Neural cell (in vitro differentiated cells): ENCODE results near the gene APOL4. TPM values are rescaled to one million over a fixed set of nuclear protein-coding genes. Genes with fewer than 3 reads are reported as not detected.

Experiments
- H2AFZ ChIP-seq: fragments of 200-600, 300-800 bp; sonication (generic), shearing (Covaris generic); 2 replicates; pipeline ENCODE4 v1.6.0; 2014; ENCODE audit warnings: low read depth, mild to moderate bottlenecking, antibody characterized with exemption, low read length, moderate library complexity
- H3F3A ChIP-seq: fragments of 200-600 bp; shearing (Covaris generic); 2 replicates; pipeline ENCODE4 v1.6.1; 2016; ENCODE audit warnings: mild to moderate bottlenecking, moderate library complexity, mixed read lengths, antibody characterized with exemption, low read length; ENCODE audit not compliant: insufficient read depth, poor library complexity, severe bottlenecking
- H3K27ac ChIP-seq: fragments of 200-600, 300-800 bp; sonication (generic), shearing (Covaris generic); 2 replicates; pipeline ENCODE4 v1.5.1; 2014; ENCODE audit warnings: mild to moderate bottlenecking, low read length, moderate library complexity
- H3K27me3 ChIP-seq: fragments of 300-800, 200-600 bp; sonication (generic), shearing (Covaris generic); 2 replicates; pipeline ENCODE4 v1.6.0; 2014; ENCODE audit warnings: mild to moderate bottlenecking, low read depth, low read length, moderate library complexity; ENCODE audit not compliant: insufficient read depth
- H3K36me3 ChIP-seq: fragments of 300-800, 200-600 bp; sonication (generic), shearing (Covaris generic); 2 replicates; pipeline ENCODE4 v1.5.1; 2014; ENCODE audit warnings: mild to moderate bottlenecking, antibody characterized with exemption, low read length, moderate library complexity; ENCODE audit not compliant: insufficient read depth
- H3K4me2 ChIP-seq: fragments of 300-800, 200-600 bp; sonication (generic), shearing (Covaris generic); 2 replicates; pipeline ENCODE4 v1.6.0; 2014; ENCODE audit warnings: mild to moderate bottlenecking, low read length
- H3K4me3 ChIP-seq: fragments of 300-800, 200-600 bp; sonication (generic), shearing (Covaris generic); 2 replicates; pipeline ENCODE4 v1.5.1; 2014; ENCODE audit warnings: mild to moderate bottlenecking, low read length, moderate library complexity
- H3K79me2 ChIP-seq: fragments of 200-600 bp; shearing (Covaris generic); replicated peaks from 2 replicates; pipeline ENCODE4 v1.6.0; 2014; ENCODE audit warnings: mild to moderate bottlenecking, low read length, moderate library complexity; ENCODE audit not compliant: insufficient read depth
- H3K9ac ChIP-seq: fragments of 300-800, 200-600 bp; sonication (generic), shearing (Covaris generic); 2 replicates; pipeline ENCODE4 v1.6.1; 2016; ENCODE audit warnings: mild to moderate bottlenecking, low read length, mixed read lengths
- H3K9me2 ChIP-seq: fragments of 200-600 bp; shearing (Covaris generic); 2 replicates; pipeline ENCODE4 v1.6.1; 2016; ENCODE audit warnings: mild to moderate bottlenecking, low read length, mixed read lengths; ENCODE audit not compliant: insufficient read depth
- H3K9me3 ChIP-seq: fragments of 200-600, 300-800 bp; sonication (generic), shearing (Covaris generic); 2 replicates; pipeline ENCODE4 v1.6.1; 2016; ENCODE audit warnings: mild to moderate bottlenecking, mixed run types, low read length, moderate library complexity, mixed read lengths
- H4K20me1 ChIP-seq: fragments of 200-600 bp; shearing (Covaris generic); 2 replicates; pipeline ENCODE4 v1.6.1; 2016; ENCODE audit warnings: mild to moderate bottlenecking, mixed run types; ENCODE audit not compliant: insufficient read depth
- CTCF ChIP-seq: fragments of 450-650 bp; IDR thresholded peaks from 2 replicates; pipeline ENCODE4 v1.5.1; 2014; ENCODE audit warnings: antibody characterized with exemption, mild to moderate bottlenecking, moderate library complexity; ENCODE audit not compliant: poor library complexity, severe bottlenecking
- EP300 ChIP-seq: fragments of 450-650 bp; conservative IDR thresholded peaks from 2 replicates; pipeline ENCODE4 v1.6.1; 2014; ENCODE audit warnings: antibody characterized with exemption, mild to moderate bottlenecking, moderate library complexity; ENCODE audit not compliant: poor library complexity, severe bottlenecking
- EZH2 ChIP-seq: fragments of 200-600, 300-800 bp; shearing (Covaris generic), sonication (generic); IDR thresholded peaks from 2 replicates; pipeline ENCODE4 v1.6.1; 2014; ENCODE audit warnings: antibody characterized with exemption, low read length, borderline replicate concordance, mild to moderate bottlenecking; ENCODE audit not compliant: insufficient read depth, poor library complexity, severe bottlenecking
- MXI1 ChIP-seq: fragments of 450-650 bp; conservative IDR thresholded peaks from 2 replicates; pipeline ENCODE4 v1.6.1; 2014; ENCODE audit warnings: antibody characterized with exemption, mild to moderate bottlenecking; ENCODE audit not compliant: poor library complexity, severe bottlenecking
- POLR2AphosphoS5 ChIP-seq: IDR thresholded peaks from 2 replicates; pipeline ENCODE4 v1.6.1; 2012
- RAD21 ChIP-seq: fragments of 450-650 bp; conservative IDR thresholded peaks from 2 replicates; pipeline ENCODE4 v1.6.1; 2014; ENCODE audit warnings: antibody characterized with exemption, mild to moderate bottlenecking, moderate library complexity
- SMC3 ChIP-seq: fragments of 450-650 bp; conservative IDR thresholded peaks from 2 replicates; pipeline ENCODE4 v1.6.1; 2014; ENCODE audit warnings: antibody characterized with exemption, mild to moderate bottlenecking, moderate library complexity; ENCODE audit not compliant: poor library complexity
- TAF1 ChIP-seq: IDR thresholded peaks from 2 replicates; pipeline ENCODE4 v1.6.1; 2012; ENCODE audit warnings: low read depth
- polyA plus RNA-seq: library from polyadenylated mRNA; depleted of rRNA; stranded (reverse); fragments of >200 nt; gene quantifications from 2 replicates; pipeline ENCODE4 v1.2.3, GENCODE V29; 2014
- TF ChIP-seq, protein P1 (sequence below): IDR thresholded peaks from 2 replicates; pipeline ENCODE4 v1.6.1; 2012; ENCODE audit warnings: borderline replicate concordance

The APOL4 gene
- polyA plus RNA-seq, 1 donor from 2014 or later, result not detected

- Histone ChIP-seq H3F3A (no peaks in the 10 kb centered on the region), H3K79me2 (no peaks in the 10 kb centered on the region), H2AFZ (no peak overlapping the region), H3K9ac (no peak overlapping the region), H3K36me3 (no peaks in the 10 kb centered on the region), H3K4me2 (no peak overlapping the region), H3K9me2 (no peaks in the 10 kb centered on the region), H4K20me1 (no peaks in the 10 kb centered on the region), H3K9me3 (no peaks in the 10 kb centered on the region), H3K27me3 (no peaks in the 10 kb centered on the region), H3K4me3 (no peak overlapping the region), H3K27ac (no peak overlapping the region)
- TF ChIP-seq EP300 (no peak), EZH2 (no peak), TAF1 (no peak), SMC3 (no peak), MXI1 (no peak), RAD21 (no peak), POLR2AphosphoS5 (no peak), CTCF (no peak)
- TF ChIP-seq, protein P1, sequence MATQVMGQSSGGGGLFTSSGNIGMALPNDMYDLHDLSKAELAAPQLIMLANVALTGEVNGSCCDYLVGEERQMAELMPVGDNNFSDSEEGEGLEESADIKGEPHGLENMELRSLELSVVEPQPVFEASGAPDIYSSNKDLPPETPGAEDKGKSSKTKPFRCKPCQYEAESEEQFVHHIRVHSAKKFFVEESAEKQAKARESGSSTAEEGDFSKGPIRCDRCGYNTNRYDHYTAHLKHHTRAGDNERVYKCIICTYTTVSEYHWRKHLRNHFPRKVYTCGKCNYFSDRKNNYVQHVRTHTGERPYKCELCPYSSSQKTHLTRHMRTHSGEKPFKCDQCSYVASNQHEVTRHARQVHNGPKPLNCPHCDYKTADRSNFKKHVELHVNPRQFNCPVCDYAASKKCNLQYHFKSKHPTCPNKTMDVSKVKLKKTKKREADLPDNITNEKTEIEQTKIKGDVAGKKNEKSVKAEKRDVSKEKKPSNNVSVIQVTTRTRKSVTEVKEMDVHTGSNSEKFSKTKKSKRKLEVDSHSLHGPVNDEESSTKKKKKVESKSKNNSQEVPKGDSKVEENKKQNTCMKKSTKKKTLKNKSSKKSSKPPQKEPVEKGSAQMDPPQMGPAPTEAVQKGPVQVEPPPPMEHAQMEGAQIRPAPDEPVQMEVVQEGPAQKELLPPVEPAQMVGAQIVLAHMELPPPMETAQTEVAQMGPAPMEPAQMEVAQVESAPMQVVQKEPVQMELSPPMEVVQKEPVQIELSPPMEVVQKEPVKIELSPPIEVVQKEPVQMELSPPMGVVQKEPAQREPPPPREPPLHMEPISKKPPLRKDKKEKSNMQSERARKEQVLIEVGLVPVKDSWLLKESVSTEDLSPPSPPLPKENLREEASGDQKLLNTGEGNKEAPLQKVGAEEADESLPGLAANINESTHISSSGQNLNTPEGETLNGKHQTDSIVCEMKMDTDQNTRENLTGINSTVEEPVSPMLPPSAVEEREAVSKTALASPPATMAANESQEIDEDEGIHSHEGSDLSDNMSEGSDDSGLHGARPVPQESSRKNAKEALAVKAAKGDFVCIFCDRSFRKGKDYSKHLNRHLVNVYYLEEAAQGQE, result no peak
Observed at GRCh38 chr22:36175892-36176291, 25.7 kb downstream of the APOL4 start.

DNA sequence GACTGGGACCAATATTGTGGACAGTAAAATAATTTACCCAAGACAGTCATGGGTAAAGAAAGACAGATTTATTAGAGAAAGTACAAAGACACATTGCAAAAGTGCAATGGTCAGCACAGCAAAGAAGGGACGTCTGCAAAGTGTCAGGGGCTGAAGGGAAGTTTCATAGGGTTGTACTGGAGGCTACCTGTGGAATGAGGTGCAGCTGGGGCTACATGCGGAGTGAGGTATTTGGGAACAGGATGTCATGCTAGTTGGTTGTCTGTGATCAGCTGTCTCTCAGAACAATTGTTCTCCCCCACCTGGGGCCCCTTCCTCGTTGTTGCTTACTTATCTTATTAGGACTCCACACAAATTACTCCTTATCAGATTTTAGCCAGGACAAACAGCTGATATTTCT, 29.7 kb downstream of the APOL4 start:
- Histone ChIP-seq H3K79me2 (no peaks in the 10 kb centered on the region), H3K4me2 (no peak overlapping the region), H3K27me3 (no peaks in the 10 kb centered on the region), H2AFZ (no peak overlapping the region), H4K20me1 (no peaks in the 10 kb centered on the region), H3K9me2 (no peaks in the 10 kb centered on the region), H3K27ac (no peak overlapping the region), H3F3A (no peaks in the 10 kb centered on the region), H3K4me3 (no peak overlapping the region), H3K9ac (no peak overlapping the region), H3K9me3 (no peaks in the 10 kb centered on the region), H3K36me3 (no peaks in the 10 kb centered on the region)
- no peak for TF ChIP-seq POLR2AphosphoS5
- no peak for TF ChIP-seq TAF1
- no peak for TF ChIP-seq SMC3
- no peak for TF ChIP-seq MXI1
- TF ChIP-seq CTCF, result no peak
- TF ChIP-seq RAD21, result no peak
- no peak for TF ChIP-seq EP300
- no peak for TF ChIP-seq EZH2
- TF ChIP-seq, protein P1, result no peak
